ENCODE data around the gene IL3RA.

GRCh38 chrX:1386338-1387127 lies 49.9 kb downstream of the IL3RA start:
- TF ChIP-seq CTCF (IDR thresholded peaks at IDR 0.05; ENCODE audit: low read depth, low read length, missing input control) (no peak), SP1 (IDR thresholded peaks at IDR 0.05) (no peak), YY1 (IDR thresholded peaks at IDR 0.05) (no peak), TAF1 (conservative IDR thresholded peaks at IDR 0.05) (no peak), MAX (IDR thresholded peaks at IDR 0.05) (no peak), GABPA (IDR thresholded peaks at IDR 0.05 in 1 of 2, conservative IDR thresholded peaks at IDR 0.05 in 1 of 2) (no peak), HNF4G (IDR thresholded peaks at IDR 0.05) (no peak), ZBTB33 (IDR thresholded peaks at IDR 0.05) (no peak), REST (IDR thresholded peaks at IDR 0.05) (no peak), ATF3 (IDR thresholded peaks at IDR 0.05) (no peak), HNF4A (conservative IDR thresholded peaks at IDR 0.05) (no peak)
